Measurements from ENCODE around the gene RFT1. TPM values are rescaled to one million over a fixed set of nuclear protein-coding genes. Genes with fewer than 3 reads are reported as not detected.

RFT1 gene
- total RNA-seq, 4 donors from 2014 or later: 4.9 to 18.2 (median 12.8) TPM

GRCh38 chr3:53160660-53161449, 30.6 kb upstream of the RFT1 start, which contains the start of gene PRKCD:
TSS of gene PRKCD (plus strand) at chr3:53161209. CDS start at chr3:53178423, 17,214 bp downstream.
- peak; percentile 25 to 64 (median 52) for TF ChIP-seq CTCF (IDR thresholded peaks at IDR 0.05)
- peak in 2 of 4 donors; percentile 60 to 80 for TF ChIP-seq POLR2A (IDR thresholded peaks at IDR 0.05)
- peak; percentile 33 for DNase-seq
- H3K4me1 ChIP-seq: peaks cover 38 to 90% (median 46%) of the 10 kb centered on the region in 3 donors
- intact Hi-C loops (cut with DNase I): no loop called here
- peaks cover 0 to 18% (median 0%) of the 10 kb centered on the region in 4 donors for H3K27me3 ChIP-seq
- H3K4me3 ChIP-seq: peak within 1 kb of the TSS; percentile 84 to 96 (median 92)
- H3K27ac ChIP-seq: peak within 1 kb of the TSS; percentile 88 to 98 (median 93)
- no peaks in the 10 kb centered on the region for H3K9me3 ChIP-seq
- 0% methylated on average over 10 of the region's 88 CpGs; no CpG with 5 or more reads in 1 of the 2 donors for WGBS, 2 donors
- H3K36me3 ChIP-seq: peaks cover 0 to 4% (median 3%) of the 10 kb centered on the region in 3 donors

GRCh38 chr3:53160061-53160659, 29.9 kb upstream of the RFT1 start:
- peaks cover 38 to 90% (median 50%) of the 10 kb centered on the region in 3 donors for H3K4me1 ChIP-seq
- H3K4me3 ChIP-seq: peak overlapping the region; percentile 84 to 96 (median 92)
- TF ChIP-seq POLR2A (IDR thresholded peaks at IDR 0.05): no peak
- no peak for TF ChIP-seq CTCF (IDR thresholded peaks at IDR 0.05)
- peak overlapping the region; percentile 88 to 98 (median 93) for H3K27ac ChIP-seq
- WGBS, 2 donors: 27 to 35% methylated on average over 4 of the region's 4 CpGs
- peaks cover 0 to 20% (median 0%) of the 10 kb centered on the region in 4 donors for H3K27me3 ChIP-seq
- intact Hi-C loops (cut with DNase I): no loop called here
- no peak for DNase-seq
- H3K36me3 ChIP-seq: no peaks in the 10 kb centered on the region
- no peaks in the 10 kb centered on the region for H3K9me3 ChIP-seq

- Histone ChIP-seq H3K27me3 (peaks cover 0 to 20% (median 0%) of the 10 kb centered on the region in 4 donors), H3K4me1 (peaks cover 38 to 90% (median 50%) of the 10 kb centered on the region in 3 donors)
- no peak for DNase-seq
These were observed 29.2 kb upstream of the RFT1 start for GRCh38 chr3:53159156-53160060.

GRCh38 chr3:53158765-53159155, 28.5 kb upstream of the RFT1 start:
- H3K27ac ChIP-seq: no peak overlapping the region
- peaks cover 36 to 90% (median 48%) of the 10 kb centered on the region in 3 donors for H3K4me1 ChIP-seq
- no peak for DNase-seq
- 88 to 94% methylated on average over 2 of the region's 2 CpGs for WGBS, 2 donors
- no peak overlapping the region for H3K4me3 ChIP-seq
- no peaks in the 10 kb centered on the region for H3K36me3 ChIP-seq
- TF ChIP-seq CTCF (IDR thresholded peaks at IDR 0.05) (no peak), POLR2A (IDR thresholded peaks at IDR 0.05) (no peak)
- H3K27me3 ChIP-seq: peaks cover 0 to 20% (median 0%) of the 10 kb centered on the region in 4 donors
- no peaks in the 10 kb centered on the region for H3K9me3 ChIP-seq
- intact Hi-C loops (cut with DNase I): no loop called here

More at GRCh38 chr3:53159156-53160060, 29.2 kb upstream of the RFT1 start:
- Histone ChIP-seq H3K4me3 (no peak overlapping the region), H3K36me3 (no peaks in the 10 kb centered on the region), H3K27ac (no peak overlapping the region), H3K9me3 (no peaks in the 10 kb centered on the region)
- peak in 1 of 6 experiments; percentile 27 for TF ChIP-seq CTCF (IDR thresholded peaks at IDR 0.05)
- TF ChIP-seq POLR2A (IDR thresholded peaks at IDR 0.05): no peak
- whole genome bisulfite sequencing, 2 donors: 66 to 75% methylated on average over 6 to 8 of the region's 9 CpGs
- intact Hi-C loops (cut with DNase I): no loop called here

All from esophagus squamous epithelium (tissue), 5 donors.